Measurements from ENCODE around the gene NEUROG1. TPM values are rescaled to one million over a fixed set of nuclear protein-coding genes. Genes with fewer than 3 reads are reported as not detected.

NEUROG1 gene
- total and polyA plus RNA-seq, 10 donors, result not detected

GRCh38 chr5:135505973-135506372 is 29.8 kb downstream of the NEUROG1 start:
- no peaks in the 10 kb centered on the region for H3K9me3 ChIP-seq
- TF ChIP-seq POLR2AphosphoS5 (IDR thresholded peaks at IDR 0.05), result no peak
- TF ChIP-seq POLR2A (IDR thresholded peaks at IDR 0.05), result no peak
- no peak for TF ChIP-seq CTCF (IDR thresholded peaks at IDR 0.05 in 8 of 11, conservative IDR thresholded peaks at IDR 0.05 in 3 of 11)
- intact Hi-C loops (cut with DNase I; ENCODE audit: low total_unique reads), result no loop called here
- H3K36me3 ChIP-seq, result no peaks in the 10 kb centered on the region
- H3K27ac ChIP-seq, result no peak overlapping the region
- peaks cover 0 to 6% (median 0%) of the 10 kb centered on the region in 6 donors for H3K4me1 ChIP-seq
- H3K27me3 ChIP-seq (replicated peaks in 1 of 7), result peaks cover 0 to 68% (median 17%) of the 10 kb centered on the region in 7 donors
- DNase-seq, result no peak
- H3K4me3 ChIP-seq, result no peak overlapping the region
- WGBS, 5 donors, result 35 to 69% (median 43%) methylated on average over 2 of the region's 2 CpGs

DNA sequence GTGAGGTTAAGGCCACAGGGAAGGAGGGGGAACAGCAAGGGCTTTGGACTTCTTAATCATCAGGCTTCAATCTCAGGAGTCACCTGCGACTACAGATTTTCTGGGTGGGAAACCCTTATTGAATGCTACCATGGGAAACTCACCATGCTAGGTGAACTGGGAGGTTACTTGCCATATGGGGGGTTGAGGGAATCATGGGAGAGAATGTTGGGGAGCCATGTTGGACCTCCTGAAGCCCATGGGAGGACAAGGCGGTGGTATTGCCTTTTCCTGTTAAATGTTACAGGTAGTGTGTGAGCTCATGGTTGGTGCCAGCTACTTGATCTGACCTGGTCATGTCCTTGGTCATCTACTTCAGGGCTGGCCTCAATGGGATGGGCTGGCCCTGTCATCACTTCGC is 31.4 kb downstream of the NEUROG1 start:
- no peak overlapping the region for H3K4me3 ChIP-seq
- intact Hi-C loops (cut with DNase I; ENCODE audit: low total_unique reads), result no loop called here
- H3K9me3 ChIP-seq, result no peaks in the 10 kb centered on the region
- DNase-seq, result no peak
- H3K27ac ChIP-seq, result no peak overlapping the region
- TF ChIP-seq POLR2AphosphoS5 (IDR thresholded peaks at IDR 0.05), result no peak
- 75 to 92% (median 89%) methylated on average over 3 of the region's 3 CpGs for WGBS, 5 donors
- peaks cover 0 to 6% (median 0%) of the 10 kb centered on the region in 6 donors for H3K4me1 ChIP-seq
- H3K36me3 ChIP-seq, result no peaks in the 10 kb centered on the region
- peaks cover 0 to 52% (median 11%) of the 10 kb centered on the region in 7 donors for H3K27me3 ChIP-seq (replicated peaks in 1 of 7)

DNA sequence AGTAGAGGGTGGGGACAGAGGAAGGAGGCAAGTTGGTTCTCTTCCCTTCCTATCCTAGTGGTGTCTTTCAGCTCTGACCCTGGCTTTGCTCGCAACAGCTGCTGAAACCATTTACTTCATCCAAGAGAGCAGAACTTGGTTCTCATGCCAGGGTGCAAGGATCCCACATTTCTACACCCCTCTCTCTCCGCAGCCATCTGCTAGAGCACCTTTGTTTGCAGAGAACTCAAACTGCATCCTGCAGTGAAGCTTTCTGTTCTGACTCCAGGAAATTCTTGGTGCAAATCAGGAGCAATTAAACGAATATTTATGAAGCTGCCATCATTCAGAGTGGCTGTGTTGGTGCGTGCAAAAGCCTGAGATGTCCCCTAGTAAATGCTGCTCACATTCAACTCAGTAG is 31.9 kb downstream of the NEUROG1 start:
- no peak for TF ChIP-seq POLR2A (IDR thresholded peaks at IDR 0.05)
- no peak for TF ChIP-seq POLR2AphosphoS5 (IDR thresholded peaks at IDR 0.05)
- no peak for TF ChIP-seq CTCF (IDR thresholded peaks at IDR 0.05 in 8 of 11, conservative IDR thresholded peaks at IDR 0.05 in 3 of 11)
- Histone ChIP-seq H3K4me1 (peaks cover 0 to 6% (median 0%) of the 10 kb centered on the region in 6 donors), H3K27ac (no peak overlapping the region), H3K4me3 (no peak overlapping the region), H3K36me3 (no peaks in the 10 kb centered on the region), H3K27me3 (replicated peaks in 1 of 7) (peaks cover 0 to 47% (median 8%) of the 10 kb centered on the region in 7 donors), H3K9me3 (no peaks in the 10 kb centered on the region)
- intact Hi-C loops (cut with DNase I; ENCODE audit: low total_unique reads), result no loop called here
- WGBS, 5 donors, result 59 to 70% (median 66%) methylated on average over 4 of the region's 4 CpGs
- no peak for DNase-seq

- 64 to 72% (median 71%) methylated on average over 8 of the region's 8 CpGs for WGBS, 5 donors
- Histone ChIP-seq H3K9me3 (no peaks in the 10 kb centered on the region), H3K4me3 (no peak overlapping the region), H3K4me1 (no peaks in the 10 kb centered on the region), H3K27me3 (replicated peaks in 1 of 7) (peaks cover 0 to 42% (median 8%) of the 10 kb centered on the region in 7 donors), H3K36me3 (no peaks in the 10 kb centered on the region), H3K27ac (no peak overlapping the region)
- intact Hi-C loops (cut with DNase I; ENCODE audit: low total_unique reads), result no loop called here
- DNase-seq, result no peak
- TF ChIP-seq CTCF (IDR thresholded peaks at IDR 0.05 in 8 of 11, conservative IDR thresholded peaks at IDR 0.05 in 3 of 11) (no peak), POLR2A (IDR thresholded peaks at IDR 0.05) (no peak), POLR2AphosphoS5 (IDR thresholded peaks at IDR 0.05) (no peak)
These were observed 32.8 kb downstream of the NEUROG1 start for GRCh38 chr5:135502836-135503520.
